Measurements from ENCODE around the gene MFNG. TPM values are rescaled to one million over a fixed set of nuclear protein-coding genes. Genes with fewer than 3 reads are reported as not detected.

MFNG gene
- total RNA-seq, 1 experiment from 2014 or later = 7.1 TPM

GRCh38 chr22:37502342-37503182 lies 16.4 kb upstream of the MFNG start:
- intact Hi-C loops (cut with micrococcal nuclease; ENCODE audit: unreplicated experiment) = no loop called here
- ATAC-seq (peak; percentile 12; the same call in 1 of the 2 replicates), DNase-seq (ENCODE audit: low read depth, low spot score) (no peak)
- H3K4me3 ChIP-seq (ENCODE audit: low read depth in 2 of 2, low read length in 2 of 2) = no peak overlapping the region
- no peaks in the 10 kb centered on the region for H3K27me3 ChIP-seq (ENCODE audit: control insufficient read depth, insufficient read depth, low read length)
- H3K27ac ChIP-seq (ENCODE audit: low read length) = peak overlapping the region; percentile 77
- CTCF ChIA-PET = no interaction called here
- H3K9me3 ChIP-seq (ENCODE audit: control insufficient read depth, insufficient read depth, low read depth, low read length) = no peaks in the 10 kb centered on the region
- no peaks in the 10 kb centered on the region for H3K36me3 ChIP-seq (ENCODE audit: control insufficient read depth, insufficient read depth, low read length)
- TF ChIP-seq, protein P1, sequence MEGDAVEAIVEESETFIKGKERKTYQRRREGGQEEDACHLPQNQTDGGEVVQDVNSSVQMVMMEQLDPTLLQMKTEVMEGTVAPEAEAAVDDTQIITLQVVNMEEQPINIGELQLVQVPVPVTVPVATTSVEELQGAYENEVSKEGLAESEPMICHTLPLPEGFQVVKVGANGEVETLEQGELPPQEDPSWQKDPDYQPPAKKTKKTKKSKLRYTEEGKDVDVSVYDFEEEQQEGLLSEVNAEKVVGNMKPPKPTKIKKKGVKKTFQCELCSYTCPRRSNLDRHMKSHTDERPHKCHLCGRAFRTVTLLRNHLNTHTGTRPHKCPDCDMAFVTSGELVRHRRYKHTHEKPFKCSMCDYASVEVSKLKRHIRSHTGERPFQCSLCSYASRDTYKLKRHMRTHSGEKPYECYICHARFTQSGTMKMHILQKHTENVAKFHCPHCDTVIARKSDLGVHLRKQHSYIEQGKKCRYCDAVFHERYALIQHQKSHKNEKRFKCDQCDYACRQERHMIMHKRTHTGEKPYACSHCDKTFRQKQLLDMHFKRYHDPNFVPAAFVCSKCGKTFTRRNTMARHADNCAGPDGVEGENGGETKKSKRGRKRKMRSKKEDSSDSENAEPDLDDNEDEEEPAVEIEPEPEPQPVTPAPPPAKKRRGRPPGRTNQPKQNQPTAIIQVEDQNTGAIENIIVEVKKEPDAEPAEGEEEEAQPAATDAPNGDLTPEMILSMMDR (IDR thresholded peaks at IDR 0.05) = no peak
- H3K4me1 ChIP-seq (ENCODE audit: control insufficient read depth, insufficient read depth, low read length) = peaks cover 59% of the 10 kb centered on the region
- no TSS peak for BruUV-seq (replicated peaks)
- POLR2A ChIA-PET = no interaction called here
- in situ Hi-C loops (cut with HindIII; ENCODE audit: low pct_unique_long_range_greater_than_20kb, low sequenced_read_pairs) = no loop called here

GRCh38 chr22:37501610-37502341 lies 15.6 kb upstream of the MFNG start:
- CTCF ChIA-PET = no interaction called here

More at GRCh38 chr22:37501610-37502341, 15.6 kb upstream of the MFNG start:
- intact Hi-C loops (cut with micrococcal nuclease; ENCODE audit: unreplicated experiment) = no loop called here
- Histone ChIP-seq H3K4me3 (ENCODE audit: low read depth in 2 of 2, low read length in 2 of 2) (no peak overlapping the region), H3K4me1 (ENCODE audit: control insufficient read depth, insufficient read depth, low read length) (peaks cover 67% of the 10 kb centered on the region), H3K36me3 (ENCODE audit: control insufficient read depth, insufficient read depth, low read length) (no peaks in the 10 kb centered on the region), H3K27me3 (ENCODE audit: control insufficient read depth, insufficient read depth, low read length) (no peaks in the 10 kb centered on the region), H3K27ac (ENCODE audit: low read length) (peak overlapping the region; percentile 77), H3K9me3 (ENCODE audit: control insufficient read depth, insufficient read depth, low read depth, low read length) (no peaks in the 10 kb centered on the region)
- POLR2A ChIA-PET = no interaction called here
- BruUV-seq (replicated peaks) = no TSS peak
- no peak for TF ChIP-seq POLR2AphosphoS5 (IDR thresholded peaks at IDR 0.05; ENCODE audit: low read depth, low read length)
- TF ChIP-seq, protein P1 (IDR thresholded peaks at IDR 0.05) = no peak
- TF ChIP-seq SIN3A (IDR thresholded peaks at IDR 0.05; ENCODE audit: borderline replicate concordance, insufficient read depth, low read depth, low read length) = no peak
- TF ChIP-seq TCF7L2 (IDR thresholded peaks at IDR 0.05; ENCODE audit: low read depth, low read length) = no peak
- no peak for TF ChIP-seq REST (IDR thresholded peaks at IDR 0.05; ENCODE audit: insufficient read depth in 1 of 2, low read depth in 2 of 2, low read length in 1 of 2)
- DNase-seq (ENCODE audit: low read depth, low spot score) (no peak), ATAC-seq (peak; percentile 53)
- in situ Hi-C loops (cut with HindIII; ENCODE audit: low pct_unique_long_range_greater_than_20kb, low sequenced_read_pairs) = no loop called here

Data from Panc1 (cell line).